ENCODE measurements around the gene TTPAL. TPM values are rescaled to one million over a fixed set of nuclear protein-coding genes. Genes with fewer than 3 reads are reported as not detected.

Gene TTPAL
- total and polyA plus RNA-seq, 10 of the 15 experiments (the other 5 are each of a cell fraction or from before 2014, with no cell fraction given) = 4.0 to 24.0 (median 9.3) TPM

DNA sequence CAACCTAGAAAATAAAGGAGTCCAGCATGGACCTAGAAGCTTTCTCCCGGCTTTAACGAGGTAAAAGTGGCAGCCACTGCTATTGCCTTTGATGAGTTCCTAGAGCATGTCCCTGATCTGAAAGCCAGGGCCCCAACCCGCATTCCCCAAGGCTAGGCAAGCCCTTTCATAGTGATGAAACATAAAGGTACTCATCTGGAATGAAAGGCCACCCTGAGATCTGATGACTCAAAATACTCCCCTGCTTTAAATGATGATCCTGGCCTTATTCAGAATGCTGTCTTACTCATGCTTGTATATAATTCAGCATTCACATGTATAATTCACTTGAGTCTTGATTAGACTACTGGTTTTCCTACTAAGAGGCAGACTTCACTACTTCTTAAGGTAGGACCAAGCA lies 21.3 kb downstream of the TTPAL start (continued):
- TF ChIP-seq RB1 (IDR thresholded peaks at IDR 0.05; ENCODE audit: borderline replicate concordance) (no peak), ZNF622 (IDR thresholded peaks at IDR 0.05) (no peak), IKZF1 (conservative IDR thresholded peaks at IDR 0.05) (no peak), RFX5 (IDR thresholded peaks at IDR 0.05; ENCODE audit: low read depth, low read length) (no peak), CBFB (IDR thresholded peaks at IDR 0.05; ENCODE audit: low read depth) (no peak), PAX5 (IDR thresholded peaks at IDR 0.05; ENCODE audit: borderline replicate concordance, low read depth, low read length) (peak; percentile 29; the same call in 1 of the 2 replicates), BRCA1 (IDR thresholded peaks at IDR 0.05; ENCODE audit: low read depth, low read length) (no peak), SMAD1 (IDR thresholded peaks at IDR 0.05; ENCODE audit: low read depth, partially characterized antibody) (no peak), ZSCAN29 (IDR thresholded peaks at IDR 0.05) (no peak), BHLHE40 (IDR thresholded peaks at IDR 0.05; ENCODE audit: borderline replicate concordance in 1 of 2, low read depth in 2 of 2, low read length in 1 of 2) (no peak), CHD4 (IDR thresholded peaks at IDR 0.05) (no peak), TCF3 (IDR thresholded peaks at IDR 0.05; ENCODE audit: borderline replicate concordance, insufficient read depth, low read depth, low read length) (no peak), NRF1 (conservative IDR thresholded peaks at IDR 0.05; ENCODE audit: low read depth, low read length) (no peak), NFIC (IDR thresholded peaks at IDR 0.05; ENCODE audit: low read depth, low read length) (peak; percentile 67; the same call in 1 of the 2 replicates)
- TF ChIP-seq, protein P1, sequence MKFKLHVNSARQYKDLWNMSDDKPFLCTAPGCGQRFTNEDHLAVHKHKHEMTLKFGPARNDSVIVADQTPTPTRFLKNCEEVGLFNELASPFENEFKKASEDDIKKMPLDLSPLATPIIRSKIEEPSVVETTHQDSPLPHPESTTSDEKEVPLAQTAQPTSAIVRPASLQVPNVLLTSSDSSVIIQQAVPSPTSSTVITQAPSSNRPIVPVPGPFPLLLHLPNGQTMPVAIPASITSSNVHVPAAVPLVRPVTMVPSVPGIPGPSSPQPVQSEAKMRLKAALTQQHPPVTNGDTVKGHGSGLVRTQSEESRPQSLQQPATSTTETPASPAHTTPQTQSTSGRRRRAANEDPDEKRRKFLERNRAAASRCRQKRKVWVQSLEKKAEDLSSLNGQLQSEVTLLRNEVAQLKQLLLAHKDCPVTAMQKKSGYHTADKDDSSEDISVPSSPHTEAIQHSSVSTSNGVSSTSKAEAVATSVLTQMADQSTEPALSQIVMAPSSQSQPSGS (IDR thresholded peaks at IDR 0.05; ENCODE audit: low read length) = 0 out of 2 replicates have a peak, but pooled peaks have one; percentile 33
- TF ChIP-seq, protein P2, sequence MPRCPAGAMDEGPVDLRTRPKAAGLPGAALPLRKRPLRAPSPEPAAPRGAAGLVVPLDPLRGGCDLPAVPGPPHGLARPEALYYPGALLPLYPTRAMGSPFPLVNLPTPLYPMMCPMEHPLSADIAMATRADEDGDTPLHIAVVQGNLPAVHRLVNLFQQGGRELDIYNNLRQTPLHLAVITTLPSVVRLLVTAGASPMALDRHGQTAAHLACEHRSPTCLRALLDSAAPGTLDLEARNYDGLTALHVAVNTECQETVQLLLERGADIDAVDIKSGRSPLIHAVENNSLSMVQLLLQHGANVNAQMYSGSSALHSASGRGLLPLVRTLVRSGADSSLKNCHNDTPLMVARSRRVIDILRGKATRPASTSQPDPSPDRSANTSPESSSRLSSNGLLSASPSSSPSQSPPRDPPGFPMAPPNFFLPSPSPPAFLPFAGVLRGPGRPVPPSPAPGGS (IDR thresholded peaks at IDR 0.05; ENCODE audit: borderline replicate concordance, insufficient read depth, low read depth, low read length, poor library complexity, severe bottlenecking) = no peak
- TF ChIP-seq, protein P3, sequence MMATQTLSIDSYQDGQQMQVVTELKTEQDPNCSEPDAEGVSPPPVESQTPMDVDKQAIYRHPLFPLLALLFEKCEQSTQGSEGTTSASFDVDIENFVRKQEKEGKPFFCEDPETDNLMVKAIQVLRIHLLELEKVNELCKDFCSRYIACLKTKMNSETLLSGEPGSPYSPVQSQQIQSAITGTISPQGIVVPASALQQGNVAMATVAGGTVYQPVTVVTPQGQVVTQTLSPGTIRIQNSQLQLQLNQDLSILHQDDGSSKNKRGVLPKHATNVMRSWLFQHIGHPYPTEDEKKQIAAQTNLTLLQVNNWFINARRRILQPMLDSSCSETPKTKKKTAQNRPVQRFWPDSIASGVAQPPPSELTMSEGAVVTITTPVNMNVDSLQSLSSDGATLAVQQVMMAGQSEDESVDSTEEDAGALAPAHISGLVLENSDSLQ (IDR thresholded peaks at IDR 0.05) = no peak
- TF ChIP-seq, protein P4, sequence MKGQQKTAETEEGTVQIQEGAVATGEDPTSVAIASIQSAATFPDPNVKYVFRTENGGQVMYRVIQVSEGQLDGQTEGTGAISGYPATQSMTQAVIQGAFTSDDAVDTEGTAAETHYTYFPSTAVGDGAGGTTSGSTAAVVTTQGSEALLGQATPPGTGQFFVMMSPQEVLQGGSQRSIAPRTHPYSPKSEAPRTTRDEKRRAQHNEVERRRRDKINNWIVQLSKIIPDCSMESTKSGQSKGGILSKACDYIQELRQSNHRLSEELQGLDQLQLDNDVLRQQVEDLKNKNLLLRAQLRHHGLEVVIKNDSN (IDR thresholded peaks at IDR 0.05; ENCODE audit: borderline replicate concordance, extremely low read length, insufficient read depth, low read depth, low read length) = no peak
- TF ChIP-seq, protein P5, sequence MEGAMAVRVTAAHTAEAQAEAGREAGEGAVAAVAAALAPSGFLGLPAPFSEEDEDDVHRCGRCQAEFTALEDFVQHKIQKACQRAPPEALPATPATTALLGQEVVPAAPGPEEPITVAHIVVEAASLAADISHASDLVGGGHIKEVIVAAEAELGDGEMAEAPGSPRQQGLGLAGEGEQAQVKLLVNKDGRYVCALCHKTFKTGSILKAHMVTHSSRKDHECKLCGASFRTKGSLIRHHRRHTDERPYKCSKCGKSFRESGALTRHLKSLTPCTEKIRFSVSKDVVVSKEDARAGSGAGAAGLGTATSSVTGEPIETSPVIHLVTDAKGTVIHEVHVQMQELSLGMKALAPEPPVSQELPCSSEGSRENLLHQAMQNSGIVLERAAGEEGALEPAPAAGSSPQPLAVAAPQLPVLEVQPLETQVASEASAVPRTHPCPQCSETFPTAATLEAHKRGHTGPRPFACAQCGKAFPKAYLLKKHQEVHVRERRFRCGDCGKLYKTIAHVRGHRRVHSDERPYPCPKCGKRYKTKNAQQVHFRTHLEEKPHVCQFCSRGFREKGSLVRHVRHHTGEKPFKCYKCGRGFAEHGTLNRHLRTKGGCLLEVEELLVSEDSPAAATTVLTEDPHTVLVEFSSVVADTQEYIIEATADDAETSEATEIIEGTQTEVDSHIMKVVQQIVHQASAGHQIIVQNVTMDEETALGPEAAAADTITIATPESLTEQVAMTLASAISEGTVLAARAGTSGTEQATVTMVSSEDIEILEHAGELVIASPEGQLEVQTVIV (IDR thresholded peaks at IDR 0.05; ENCODE audit: borderline replicate concordance, partially characterized antibody) = no peak

Data from GM12878 (cell line).